Stimulated activated CD8-positive, alpha-beta memory T cell treated with anti-CD3 and anti-CD28 coated beads, Interleukin-2, amount 100 ng/mL, for 1 hour (primary cell): ENCODE data around the gene C9orf43.
"Not testable (repeated sequence)": the region's sequence is repeated elsewhere in the genome, so short reads cannot be mapped to it uniquely, and the experiment has no call there.

Experiments
- DNase-seq, 2 donors: peaks; one replicate each; pipeline ENCODE4 v3.0.0-alpha.2; 2020; ENCODE audit warnings: low read depth in 2 of 2

C9orf43 gene

GRCh38 chr9:113381441-113381840 is 29.1 kb upstream of the C9orf43 start:
- not testable (repeated sequence) for DNase-seq

- DNase-seq, result no peak
Measured at GRCh38 chr9:113381909-113382411, 28.6 kb upstream of the C9orf43 start.

GRCh38 chr9:113386571-113387393 is 23.8 kb upstream of the C9orf43 start:
- DNase-seq, result no peak

GRCh38 chr9:113387560-113388230 is 22.9 kb upstream of the C9orf43 start:
- DNase-seq, result no peak

GRCh38 chr9:113388833-113389232 is 21.7 kb upstream of the C9orf43 start:
- no peak for DNase-seq

GRCh38 chr9:113389451-113389850 is 21.1 kb upstream of the C9orf43 start:
- DNase-seq, result no peak

GRCh38 chr9:113390192-113390960 is 20.2 kb upstream of the C9orf43 start:
- no peak for DNase-seq

GRCh38 chr9:113391917-113392316 is 18.6 kb upstream of the C9orf43 start:
- DNase-seq, result no peak

GRCh38 chr9:113393281-113393680 is 17.3 kb upstream of the C9orf43 start:
- no peak for DNase-seq

GRCh38 chr9:113395000-113395861 is 15.3 kb upstream of the C9orf43 start:
- no peak for DNase-seq

- no peak for DNase-seq
Measured at GRCh38 chr9:113397203-113397631, 13.3 kb upstream of the C9orf43 start.

- no peak for DNase-seq
Measured at GRCh38 chr9:113398796-113399195, 11.8 kb upstream of the C9orf43 start.

GRCh38 chr9:113399646-113400200 is 10.8 kb upstream of the C9orf43 start:
- no peak for DNase-seq

- peak; percentile 99 to 100 for DNase-seq
Measured at GRCh38 chr9:113401027-113401792, 9.3 kb upstream of the C9orf43 start, which contains the start of gene ALAD. Gene ALAD (minus strand): TSS chr9:113401284. CDS start chr9:113393559, 7,725 bp downstream.

- no peak for DNase-seq
Measured at GRCh38 chr9:113403646-113404045, 6.9 kb upstream of the C9orf43 start.

- DNase-seq, result not testable (repeated sequence)
Measured at GRCh38 chr9:113406353-113406752, 4.2 kb upstream of the C9orf43 start.

- peak in 1 of 2 donors; percentile 33 for DNase-seq
Measured at GRCh38 chr9:113406873-113407511, 3.6 kb upstream of the C9orf43 start.

GRCh38 chr9:113409481-113409880 is 1.1 kb upstream of the C9orf43 start:
- DNase-seq, result no peak

- no peak for DNase-seq
Measured at GRCh38 chr9:113409883-113410206, 702 bp upstream of the C9orf43 start.
